HCT116 (cell line): ENCODE measurements around the gene PODNL1. TPM values are rescaled to one million over a fixed set of nuclear protein-coding genes. Genes with fewer than 3 reads are reported as not detected.
"Not testable (repeated sequence)": the region's sequence is repeated elsewhere in the genome, so short reads cannot be mapped to it uniquely, and the experiment has no call there.

ENCODE experiments used
- ATAC-seq: fragments of 200-7000 bp; cut with Tn5 transposase; 2 replicates; pipeline ENCODE4 v1.9.1; 2020; ENCODE audit warnings: mild to moderate bottlenecking, moderate library complexity
- BruUV-seq: library from RNA; stranded (reverse); fragments of 400-500 nt; replicated peaks from 2 replicates; lab custom pipeline; 2021; lab: Mats Ljungman, UMichigan
- CTCF ChIA-PET: fragments of 300-600 bp; sonication (Branson Sonifier 250); formaldehyde crosslinking; loops from one replicate; lab custom pipeline; 2021; ENCODE audit warnings: antibody characterized with exemption; lab: Charles Lee
- POLR2A ChIA-PET: fragments of 300-600, 350-600 bp; sonication (Branson Sonifier 250); formaldehyde crosslinking; loops from one replicate; lab custom pipeline; 2021; ENCODE audit warnings: antibody characterized with exemption; lab: Charles Lee
- RAD21 ChIA-PET, 2 experiments: fragments of 300-600 bp; sonication (Branson Sonifier 250); formaldehyde crosslinking; loops; one replicate each; lab custom pipeline; 2023; ENCODE audit warnings: low total read pairs in 2 of 2; ENCODE audit not compliant: uncharacterized antibody in 2 of 2, unreplicated experiment in 2 of 2, low non-redundant PET in 1 of 2; lab: Charles Lee
- DNase-seq: peaks from one replicate; pipeline ENCODE4 v3.0.0-alpha.2; 2010; ENCODE audit warnings: low read depth, low spot score
- H2AFZ ChIP-seq: fragments of 200-600 bp; shearing (Covaris generic), sonication (generic); 2 replicates; pipeline ENCODE4 v1.6.1; 2017; ENCODE audit warnings: low read depth, mixed run types, mixed read lengths, antibody characterized with exemption, low read length; ENCODE audit not compliant: poor library complexity, severe bottlenecking
- H3K27ac ChIP-seq: 2 replicates; pipeline ENCODE4 v1.5.1; 2012; ENCODE audit warnings: low read depth, low read length
- H3K27me3 ChIP-seq: fragments of 200-600 bp; sonication (generic); 2 replicates; pipeline ENCODE4 v1.6.1; 2016; ENCODE audit warnings: mixed run types, low read length, mixed read lengths; ENCODE audit not compliant: insufficient read depth
- H3K36me3 ChIP-seq, 2 experiments: fragments of 200-500 bp in 1 of 2; fragments of 200-600 bp in 1 of 2; sonication (Bioruptor generic) in 1 of 2; sonication (generic) in 1 of 2; 2 replicates each; pipeline versions ENCODE4 v1.5.1 to v1.6.1; 2014 to 2016; ENCODE audit warnings: low read length in 2 of 2, inconsistent platforms in 1 of 2, mixed read lengths in 1 of 2, mixed run types in 1 of 2; ENCODE audit not compliant: insufficient read depth in 2 of 2, control insufficient read depth in 1 of 2
- H3K4me1 ChIP-seq, 2 experiments: fragments of 200-600 bp in 1 of 2; sonication (generic) in 1 of 2; 2 replicates each; pipeline versions ENCODE4 v1.5.1 to v1.6.1; 2012 to 2017; ENCODE audit warnings: low read length in 2 of 2, inconsistent platforms in 1 of 2, mild to moderate bottlenecking in 1 of 2, mixed read lengths in 1 of 2, mixed run types in 1 of 2, moderate library complexity in 1 of 2; ENCODE audit not compliant: insufficient read depth in 2 of 2, control insufficient read depth in 1 of 2
- H3K4me2 ChIP-seq: fragments of 200-600 bp; sonication (generic); 2 replicates; pipeline ENCODE4 v1.6.1; 2017; ENCODE audit warnings: mixed run types, low read length, mixed read lengths
- H3K4me3 ChIP-seq, 2 experiments: fragments of 200-600 bp in 1 of 2; sonication (generic) in 1 of 2; replicated peaks in 1 of 2; 2 replicates each; pipeline ENCODE4 v1.5.1; 2011 to 2016; ENCODE audit warnings: low read length in 2 of 2, control low read depth in 1 of 2, low read depth in 1 of 2, mild to moderate bottlenecking in 1 of 2, mixed read lengths in 1 of 2, mixed run types in 1 of 2
- H3K79me2 ChIP-seq: fragments of 200-600 bp; sonication (generic); 2 replicates; pipeline ENCODE4 v1.6.1; 2017; ENCODE audit warnings: mild to moderate bottlenecking, mixed run types, low read length, moderate library complexity, mixed read lengths; ENCODE audit not compliant: insufficient read depth
- H3K9ac ChIP-seq: fragments of 200-600 bp; sonication (generic); 2 replicates; pipeline ENCODE4 v1.6.1; 2016; ENCODE audit warnings: low read length, mixed read lengths
- H3K9me2 ChIP-seq: fragments of 200-600 bp; sonication (generic), shearing (Covaris generic); 2 replicates; pipeline ENCODE4 v1.6.1; 2017; ENCODE audit warnings: mixed run types, mild to moderate bottlenecking, moderate library complexity; ENCODE audit not compliant: insufficient read depth
- H3K9me3 ChIP-seq, 2 experiments: fragments of 200-500 bp in 1 of 2; fragments of 200-600 bp in 1 of 2; sonication (Bioruptor generic) in 1 of 2; sonication (generic) in 1 of 2; 2 replicates each; pipeline ENCODE4 v1.6.1; 2014 to 2017; ENCODE audit warnings: low read length in 2 of 2, mixed read lengths in 2 of 2, inconsistent platforms in 1 of 2, low read depth in 1 of 2, mild to moderate bottlenecking in 1 of 2, mixed run types in 1 of 2, moderate library complexity in 1 of 2; ENCODE audit not compliant: control insufficient read depth in 1 of 2, insufficient read depth in 1 of 2
- H4K20me1 ChIP-seq: fragments of 200-600 bp; sonication (generic), shearing (Covaris generic); 2 replicates; pipeline ENCODE4 v1.6.1; 2017; ENCODE audit warnings: mixed run types, mild to moderate bottlenecking, moderate library complexity; ENCODE audit not compliant: insufficient read depth
- POLR2AphosphoS5 ChIP-seq: IDR thresholded peaks from 2 replicates; pipeline ENCODE4 v1.6.1; 2011; ENCODE audit warnings: mild to moderate bottlenecking, low read depth, low read length, moderate library complexity
- RAD21 ChIP-seq: IDR thresholded peaks from 2 replicates; pipeline ENCODE4 v1.6.1; 2012; ENCODE audit warnings: low read depth, mild to moderate bottlenecking
- TCF7L2 ChIP-seq: IDR thresholded peaks from 2 replicates; pipeline ENCODE4 v1.7.0; 2011; ENCODE audit warnings: borderline replicate concordance, inconsistent platforms; ENCODE audit not compliant: insufficient read depth, insufficient read length; ENCODE audit errors: extremely low read depth
- intact Hi-C: fragments of 100-400 bp; cut with micrococcal nuclease; formaldehyde crosslinking; loops from 2 replicates; pipeline ENCODE4 v1.10.0; 2022
- total RNA-seq: library from RNA; stranded (reverse); gene quantifications from one replicate; pipeline ENCODE4 v1.2.1, GENCODE V29; 2021; ENCODE audit not compliant: unreplicated experiment

Gene PODNL1
- total RNA-seq, 1 experiment from 2014 or later: 0.71 TPM

DNA sequence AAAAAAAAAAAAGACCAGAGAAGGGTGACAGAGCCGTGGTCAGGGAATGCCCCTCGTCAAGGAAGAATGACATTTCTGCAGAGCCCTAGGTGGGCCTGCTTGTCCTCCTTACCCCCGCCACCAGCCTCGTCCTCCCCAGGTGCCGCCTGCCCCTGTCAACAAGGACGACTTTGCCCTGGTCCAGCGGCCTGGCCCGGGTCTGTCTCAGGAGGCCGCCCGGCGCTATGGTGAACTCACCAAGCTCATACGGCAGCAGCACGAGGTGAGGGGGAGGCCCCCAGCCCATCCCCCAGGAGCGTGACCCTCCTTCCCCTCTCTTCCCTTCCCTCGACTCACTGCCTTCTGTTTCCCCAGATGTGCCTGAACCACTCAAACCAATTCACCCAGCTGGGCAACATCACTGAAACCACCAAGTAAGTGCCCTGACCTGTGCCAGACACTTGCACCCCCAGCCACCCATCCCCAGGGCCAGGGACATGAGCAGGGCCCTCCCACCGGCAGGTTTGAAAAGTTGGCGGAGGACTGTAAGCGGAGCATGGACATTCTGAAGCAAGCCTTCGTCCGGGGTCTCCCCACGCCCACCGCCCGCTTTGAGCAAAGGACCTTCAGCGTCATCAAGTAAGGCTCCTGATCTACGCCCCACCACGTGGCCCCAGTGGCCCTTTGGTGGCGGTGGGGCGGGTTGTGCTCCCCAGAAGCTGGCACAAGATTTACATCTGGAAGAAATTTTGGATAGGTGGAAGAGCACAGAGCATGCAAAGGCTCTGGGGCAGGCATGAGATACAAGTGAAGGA lies 14.8 kb downstream of the PODNL1 start:
- no peak overlapping the region for H3K9ac ChIP-seq
- H3K79me2 ChIP-seq: no peaks in the 10 kb centered on the region
- H2AFZ ChIP-seq: no peak overlapping the region
- no peak overlapping the region for H3K27ac ChIP-seq
- peaks cover 0 to 6% of the 10 kb centered on the region in 2 experiments; a peak in 1 of 4 replicates for H3K9me3 ChIP-seq
- H4K20me1 ChIP-seq: no peaks in the 10 kb centered on the region
- H3K9me2 ChIP-seq: no peaks in the 10 kb centered on the region
- ATAC-seq (no peak), DNase-seq (no peak)
- no peaks in the 10 kb centered on the region for H3K27me3 ChIP-seq
- H3K36me3 ChIP-seq: peaks cover 15 to 35% of the 10 kb centered on the region in 2 experiments
- no peaks in the 10 kb centered on the region for H3K4me1 ChIP-seq
- ChIA-PET RAD21 (no interaction called here), CTCF (no interaction called here), POLR2A (no interaction called here)
- no peak overlapping the region for H3K4me2 ChIP-seq
- TF ChIP-seq POLR2AphosphoS5 (no peak), RAD21 (no peak), TCF7L2 (no peak)
- no peak overlapping the region for H3K4me3 ChIP-seq
- intact Hi-C loops: no loop called here
- BruUV-seq: no TSS peak

DNA sequence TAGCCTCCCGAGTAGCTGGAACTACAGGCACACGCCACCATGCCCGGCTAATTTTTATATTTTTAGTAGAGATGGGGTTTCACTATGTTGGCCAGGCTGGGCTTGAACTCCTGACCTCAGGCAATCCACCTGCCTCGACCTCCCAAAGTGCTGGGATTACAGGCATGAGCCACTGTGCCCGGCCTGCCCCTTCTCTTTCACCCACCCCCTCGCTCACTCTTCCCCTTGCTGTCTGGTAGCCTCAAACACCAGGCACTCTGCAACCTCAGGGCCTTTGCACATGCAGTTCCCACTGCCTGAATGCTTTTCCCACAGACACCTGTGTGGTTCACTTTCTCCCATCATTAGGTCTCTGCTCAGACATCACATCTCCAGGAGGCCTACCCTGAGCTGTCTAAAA lies 16.1 kb downstream of the PODNL1 start:
- POLR2A ChIA-PET, H3K9me2 ChIP-seq, CTCF ChIA-PET, H3K9ac ChIP-seq, H3K4me1 ChIP-seq, BruUV-seq, H3K27ac ChIP-seq, H3K27me3 ChIP-seq, H3K9me3 ChIP-seq, ATAC-seq, H3K4me3 ChIP-seq, RAD21 ChIA-PET, intact Hi-C loops, H4K20me1 ChIP-seq, H3K79me2 ChIP-seq, H2AFZ ChIP-seq, H3K4me2 ChIP-seq, DNase-seq: not testable (repeated sequence)
- H3K36me3 ChIP-seq: peaks cover 10 to 33% of the 10 kb centered on the region in 2 experiments
